H1 (cell line): Measurements from ENCODE around the gene ROBO2. TPM values are rescaled to one million over a fixed set of nuclear protein-coding genes. Genes with fewer than 3 reads are reported as not detected.

Source experiments
- CTCF ChIA-PET: fragments of 300-600 bp; sonication (Branson Sonifier 250); formaldehyde crosslinking; loops from one replicate; lab custom pipeline; 2021; ENCODE audit not compliant: partially characterized antibody; lab: Charles Lee
- POLR2A ChIA-PET: fragments of 300-600 bp; sonication (Branson Sonifier 250); formaldehyde crosslinking; loops from one replicate; lab custom pipeline; 2021; ENCODE audit warnings: inconsistent platforms; ENCODE audit not compliant: partially characterized antibody; lab: Charles Lee
- DNase-seq, 2 experiments: peaks; one replicate each; pipeline versions ENCODE4 v3.0.0 to v3.0.0-alpha.2; 2010 to 2022; ENCODE audit warnings: low spot score in 2 of 2, low read depth in 1 of 2, mixed read lengths in 1 of 2
- FAIRE-seq: peaks from 2 replicates; lab custom pipeline; 2011; peaks lifted over from hg19 to GRCh38; lab: Jason Lieb, UNC
- H2AFZ ChIP-seq: 2 replicates; pipeline ENCODE4 v1.8.1; 2012; ENCODE audit warnings: low read length, inconsistent platforms
- H2AK5ac ChIP-seq: 2 replicates; pipeline ENCODE4 v1.6.1; 2013; ENCODE audit warnings: low read depth, low read length
- H2BK120ac ChIP-seq: replicated peaks from 2 replicates; pipeline ENCODE3; 2013; ENCODE audit warnings: low read depth, low read length, inconsistent platforms
- H2BK12ac ChIP-seq: 2 replicates; pipeline ENCODE4 v1.6.1; 2013; ENCODE audit warnings: low read depth, low read length
- H2BK15ac ChIP-seq: 2 replicates; pipeline ENCODE4 v1.6.1; 2013; ENCODE audit warnings: low read length
- H2BK20ac ChIP-seq: 2 replicates; pipeline ENCODE4 v1.6.1; 2013; ENCODE audit warnings: low read length
- H2BK5ac ChIP-seq: 2 replicates; pipeline ENCODE4 v1.6.1; 2013; ENCODE audit warnings: low read depth, low read length
- H3K14ac ChIP-seq: 2 replicates; pipeline ENCODE4 v1.6.1; 2013; ENCODE audit warnings: inconsistent platforms; ENCODE audit not compliant: insufficient read length
- H3K18ac ChIP-seq: 2 replicates; pipeline ENCODE4 v1.6.1; 2013; ENCODE audit warnings: low read length; ENCODE audit errors: extremely low read depth
- H3K23ac ChIP-seq: 2 replicates; pipeline ENCODE4 v1.6.1; 2013; ENCODE audit warnings: inconsistent platforms; ENCODE audit not compliant: insufficient read length
- H3K23me2 ChIP-seq: 2 replicates; pipeline ENCODE4 v1.6.1; 2013; ENCODE audit warnings: low read depth, low read length
- H3K27ac ChIP-seq: 2 replicates; pipeline ENCODE4 v1.6.1; 2011; ENCODE audit warnings: low read depth, low read length, inconsistent platforms
- H3K27me3 ChIP-seq, 4 experiments: replicated peaks in 1 of 4; 1 replicate in 1 of 4; 2 replicates in 3 of 4; pipeline versions ENCODE4 v1.6.1 to v1.8.1; 2011 to 2013; ENCODE audit warnings: low read length in 3 of 4, mild to moderate bottlenecking in 3 of 4, inconsistent platforms in 2 of 4, mixed read lengths in 2 of 4, moderate library complexity in 1 of 4; ENCODE audit not compliant: control insufficient read depth in 3 of 4, insufficient read depth in 3 of 4; ENCODE audit errors: extremely low read depth in 1 of 4
- H3K36me3 ChIP-seq, 4 experiments: 2 replicates each; pipeline versions ENCODE4 v1.6.1 to v1.8.1; 2011 to 2013; ENCODE audit warnings: mild to moderate bottlenecking in 4 of 4, low read length in 3 of 4, moderate library complexity in 2 of 4, control low read depth in 1 of 4, inconsistent platforms in 1 of 4; ENCODE audit not compliant: insufficient read depth in 4 of 4, control insufficient read depth in 2 of 4
- H3K4ac ChIP-seq: replicated peaks from 2 replicates; pipeline ENCODE3; 2013; ENCODE audit warnings: low read length, low read depth, mixed read lengths, inconsistent platforms; ENCODE audit not compliant: insufficient read length
- H3K4me1 ChIP-seq, 4 experiments: replicated peaks in 1 of 4; 1 replicate in 1 of 4; 2 replicates in 3 of 4; pipeline versions ENCODE4 v1.6.1 to v1.8.1; 2011 to 2013; ENCODE audit warnings: low read length in 3 of 4, inconsistent platforms in 2 of 4, mixed read lengths in 1 of 4; ENCODE audit not compliant: insufficient read depth in 4 of 4, control insufficient read depth in 3 of 4
- H3K4me2 ChIP-seq, 2 experiments: 2 replicates each; pipeline versions ENCODE4 v1.6.1 to v1.8.1; 2011 to 2013; ENCODE audit warnings: low read depth in 2 of 2, low read length in 2 of 2, control low read depth in 1 of 2, inconsistent platforms in 1 of 2, mild to moderate bottlenecking in 1 of 2; ENCODE audit not compliant: insufficient read depth in 1 of 2
- H3K4me3 ChIP-seq, 4 experiments: fragments of 200-600, 300-600 bp in 1 of 4; sonication (generic), shearing (Covaris generic), sonication (Bioruptor Twin) in 1 of 4; 2 replicates each; pipeline versions ENCODE4 v1.5.1 to v1.8.1; 2011 to 2016; ENCODE audit warnings: low read length in 4 of 4, low read depth in 3 of 4, control low read depth in 2 of 4, inconsistent platforms in 2 of 4, mild to moderate bottlenecking in 2 of 4, mixed read lengths in 1 of 4, moderate library complexity in 1 of 4; ENCODE audit not compliant: insufficient read depth in 2 of 4; ENCODE audit errors: extremely low read depth in 1 of 4
- H3K56ac ChIP-seq: replicated peaks from 2 replicates; pipeline ENCODE3; 2013; ENCODE audit warnings: low read depth, mild to moderate bottlenecking, mixed read lengths, low read length, inconsistent platforms; ENCODE audit not compliant: insufficient read length
- H3K79me1 ChIP-seq: 2 replicates; pipeline ENCODE4 v1.6.1; 2013; ENCODE audit warnings: low read depth, low read length, control low read depth
- H3K79me2 ChIP-seq, 2 experiments: 2 replicates each; pipeline versions ENCODE4 v1.6.1 to v1.8.1; 2012 to 2013; ENCODE audit warnings: low read length in 2 of 2, mild to moderate bottlenecking in 2 of 2, inconsistent platforms in 1 of 2; ENCODE audit not compliant: insufficient read depth in 2 of 2, control insufficient read depth in 1 of 2
- H3K9ac ChIP-seq, 4 experiments: replicated peaks in 1 of 4; 1 replicate in 1 of 4; 2 replicates in 3 of 4; pipeline versions ENCODE4 v1.6.1 to v1.8.1; 2011 to 2013; ENCODE audit warnings: low read depth in 3 of 4, low read length in 3 of 4, control low read depth in 2 of 4, mild to moderate bottlenecking in 2 of 4, moderate library complexity in 2 of 4, inconsistent platforms in 1 of 4; ENCODE audit errors: extremely low read depth in 1 of 4
- H3K9me3 ChIP-seq, 2 experiments: 2 replicates each; pipeline versions ENCODE4 v1.6.1 to v1.8.1; 2012 to 2013; ENCODE audit warnings: mild to moderate bottlenecking in 2 of 2, moderate library complexity in 2 of 2, control low read depth in 1 of 2, inconsistent platforms in 1 of 2, low read depth in 1 of 2, low read length in 1 of 2, mixed read lengths in 1 of 2; ENCODE audit not compliant: insufficient read depth in 2 of 2
- H4K20me1 ChIP-seq, 2 experiments: replicated peaks in 1 of 2; 2 replicates each; pipeline versions ENCODE3 to v1.8.1; 2011 to 2013; ENCODE audit warnings: inconsistent platforms in 2 of 2, low read length in 2 of 2, mild to moderate bottlenecking in 1 of 2; ENCODE audit not compliant: insufficient read depth in 2 of 2, control insufficient read depth in 1 of 2
- H4K5ac ChIP-seq: 2 replicates; pipeline ENCODE4 v1.6.1; 2013; ENCODE audit warnings: low read length, low read depth, mixed read lengths, inconsistent platforms; ENCODE audit not compliant: insufficient read length
- H4K8ac ChIP-seq: 2 replicates; pipeline ENCODE4 v1.8.0; 2013; ENCODE audit warnings: mild to moderate bottlenecking, moderate library complexity, low read length, inconsistent platforms; ENCODE audit not compliant: insufficient read depth; ENCODE audit errors: extremely low read depth
- H4K91ac ChIP-seq: replicated peaks from 2 replicates; pipeline ENCODE3; 2013; ENCODE audit warnings: low read length, mixed read lengths, inconsistent platforms; ENCODE audit not compliant: insufficient read length
- WGBS, 2 experiments: shearing (Covaris generic) in 1 of 2; methylation state at CpG; one replicate each; pipeline versions ENCODE4 v1.1.6 to v1.1.7; 2013 to 2015; ENCODE audit warnings: low lambda C conversion rate in 2 of 2, mixed read lengths in 2 of 2, inconsistent platforms in 1 of 2, low coverage in 1 of 2, missing lambda C conversion rate in 1 of 2; ENCODE audit not compliant: insufficient replicate concordance in 2 of 2, insufficient coverage in 1 of 2, insufficient read length in 1 of 2; ENCODE audit errors: extremely low coverage in 1 of 2, missing lambda C conversion rate in 1 of 2; 5-methylcytosine and 5-hydroxymethylcytosine counted together
- polyA plus RNA-seq, 7 experiments: library from polyadenylated mRNA; depleted of rRNA in 3 of 7; stranded (reverse) in 5 of 7; unstranded in 2 of 7; fragments of >200 nt in 5 of 7; fragments of 200-250 nt in 2 of 7; gene quantifications; 1 replicate in 5 of 7; 2 replicates in 1 of 7; 4 replicates in 1 of 7; pipeline versions ENCODE4 v1.2.1 to v1.2.3, GENCODE V29; 2011 to 2013; ENCODE audit warnings: missing spikeins in 2 of 7, mixed read lengths in 2 of 7
- total RNA-seq: library from RNA; stranded (reverse); fragmentation: NEBNext Ultra II Directional; extraction: Animal tissue kit (Norgen Biotek cat#: 25700); gene quantifications from 2 replicates; pipeline ENCODE4 v1.2.1, GENCODE V29; 2021
- TF ChIP-seq, protein P1 (sequence below): IDR thresholded peaks from 2 replicates; pipeline ENCODE4 v1.6.1; 2011; ENCODE audit warnings: low read length, improper control_type of control experiment

Gene ROBO2
- total and polyA plus RNA-seq, 2 of the 8 experiments (the other 6 are each of a cell fraction or from before 2014, with no cell fraction given), result 1.5 to 2.9 TPM

DNA sequence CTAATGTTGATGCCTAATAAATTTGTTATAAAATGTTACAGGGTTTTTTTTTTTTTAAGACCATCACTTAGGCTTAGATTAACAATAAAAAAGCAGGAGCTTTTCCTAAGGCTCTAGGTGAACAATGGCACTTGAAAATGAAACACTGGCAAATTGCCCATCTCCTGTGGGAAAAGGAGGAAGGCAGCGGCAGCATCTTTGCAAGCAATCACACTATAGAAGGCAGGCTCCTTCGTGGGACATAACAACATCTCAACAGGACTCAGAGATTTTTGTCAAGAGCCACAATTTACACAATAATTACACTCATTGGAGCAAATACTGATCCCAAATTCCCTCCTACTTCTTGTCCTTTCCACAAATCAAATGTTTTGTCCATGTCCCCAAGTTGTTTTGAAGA, 646.7 kb downstream of the ROBO2 start:
- peak in 1 of 2 experiments; percentile 19 for DNase-seq
- WGBS, 2 experiments, result 0% methylated on average over 2 of the region's 2 CpGs; no CpG with 5 or more reads in 1 of the 2 experiments
- Histone ChIP-seq H2AK5ac (no peak overlapping the region), H3K4me1 (peaks cover 0 to 14% (median 7%) of the 10 kb centered on the region in 4 experiments; a peak in 5 of 7 replicates), H2BK12ac (no peak overlapping the region), H3K4ac (no peak overlapping the region), H3K4me2 (peak overlapping the region in 1 of 2 experiments; percentile 54; a peak in 3 of 4 replicates), H4K91ac (no peak overlapping the region), H3K9ac (no peak overlapping the region), H3K23ac (no peak overlapping the region), H3K79me1 (no peaks in the 10 kb centered on the region), H3K18ac (no peak overlapping the region), H3K23me2 (no peaks in the 10 kb centered on the region; the same call in 1 of the 2 replicates), H3K27me3 (no peaks in the 10 kb centered on the region), H2AFZ (no peak overlapping the region), H2BK5ac (no peak overlapping the region), H2BK15ac (no peak overlapping the region), H4K8ac (no peak overlapping the region), H4K5ac (no peak overlapping the region), H2BK120ac (no peak overlapping the region), H3K4me3 (0 out of 8 replicates have a peak overlapping the region, but pooled peaks of 1 of the 4 experiments have one; percentile 14), H2BK20ac (no peak overlapping the region), H3K79me2 (no peaks in the 10 kb centered on the region), H3K14ac (no peak overlapping the region), H3K27ac (no peak overlapping the region), H3K9me3 (peaks cover 8 to 20% of the 10 kb centered on the region in 2 experiments), H4K20me1 (no peaks in the 10 kb centered on the region), H3K36me3 (peaks cover 0 to 3% (median 2%) of the 10 kb centered on the region in 4 experiments; a peak in 2 of 8 replicates), H3K56ac (no peak overlapping the region)
- ChIA-PET POLR2A (no interaction called here), CTCF (interaction anchor here (0.7 kb wide), 1 partner anchor 367 kb away, joined by 4 read pairs; no protein-coding TSS in a partner anchor)
- FAIRE-seq, result no peak
- TF ChIP-seq, protein P1, sequence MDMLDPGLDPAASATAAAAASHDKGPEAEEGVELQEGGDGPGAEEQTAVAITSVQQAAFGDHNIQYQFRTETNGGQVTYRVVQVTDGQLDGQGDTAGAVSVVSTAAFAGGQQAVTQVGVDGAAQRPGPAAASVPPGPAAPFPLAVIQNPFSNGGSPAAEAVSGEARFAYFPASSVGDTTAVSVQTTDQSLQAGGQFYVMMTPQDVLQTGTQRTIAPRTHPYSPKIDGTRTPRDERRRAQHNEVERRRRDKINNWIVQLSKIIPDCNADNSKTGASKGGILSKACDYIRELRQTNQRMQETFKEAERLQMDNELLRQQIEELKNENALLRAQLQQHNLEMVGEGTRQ, result no peak
